HCT116 (cell line): ENCODE results near the gene CFAP57. TPM values are rescaled to one million over a fixed set of nuclear protein-coding genes. Genes with fewer than 3 reads are reported as not detected.

Experiments used
- ATAC-seq: fragments of 200-7000 bp; cut with Tn5 transposase; 2 replicates; pipeline ENCODE4 v1.9.1; 2020; ENCODE audit warnings: mild to moderate bottlenecking, moderate library complexity
- BruUV-seq: library from RNA; stranded (reverse); fragments of 400-500 nt; replicated peaks from 2 replicates; lab custom pipeline; 2021; lab: Mats Ljungman, UMichigan
- CTCF ChIA-PET: fragments of 300-600 bp; sonication (Branson Sonifier 250); formaldehyde crosslinking; loops from one replicate; lab custom pipeline; 2021; ENCODE audit warnings: antibody characterized with exemption; lab: Charles Lee
- POLR2A ChIA-PET: fragments of 300-600, 350-600 bp; sonication (Branson Sonifier 250); formaldehyde crosslinking; loops from one replicate; lab custom pipeline; 2021; ENCODE audit warnings: antibody characterized with exemption; lab: Charles Lee
- RAD21 ChIA-PET, 2 experiments: fragments of 300-600 bp; sonication (Branson Sonifier 250); formaldehyde crosslinking; loops; one replicate each; lab custom pipeline; 2023; ENCODE audit warnings: low total read pairs in 2 of 2; ENCODE audit not compliant: uncharacterized antibody in 2 of 2, unreplicated experiment in 2 of 2, low non-redundant PET in 1 of 2; lab: Charles Lee
- DNase-seq: peaks from one replicate; pipeline ENCODE4 v3.0.0-alpha.2; 2010; ENCODE audit warnings: low read depth, low spot score
- H2AFZ ChIP-seq: fragments of 200-600 bp; shearing (Covaris generic), sonication (generic); 2 replicates; pipeline ENCODE4 v1.6.1; 2017; ENCODE audit warnings: low read depth, mixed run types, mixed read lengths, antibody characterized with exemption, low read length; ENCODE audit not compliant: poor library complexity, severe bottlenecking
- H3K27ac ChIP-seq: 2 replicates; pipeline ENCODE4 v1.5.1; 2012; ENCODE audit warnings: low read depth, low read length
- H3K27me3 ChIP-seq: fragments of 200-600 bp; sonication (generic); 2 replicates; pipeline ENCODE4 v1.6.1; 2016; ENCODE audit warnings: mixed run types, low read length, mixed read lengths; ENCODE audit not compliant: insufficient read depth
- H3K36me3 ChIP-seq, 2 experiments: fragments of 200-500 bp in 1 of 2; fragments of 200-600 bp in 1 of 2; sonication (Bioruptor generic) in 1 of 2; sonication (generic) in 1 of 2; 2 replicates each; pipeline versions ENCODE4 v1.5.1 to v1.6.1; 2014 to 2016; ENCODE audit warnings: low read length in 2 of 2, inconsistent platforms in 1 of 2, mixed read lengths in 1 of 2, mixed run types in 1 of 2; ENCODE audit not compliant: insufficient read depth in 2 of 2, control insufficient read depth in 1 of 2
- H3K4me1 ChIP-seq, 2 experiments: fragments of 200-600 bp in 1 of 2; sonication (generic) in 1 of 2; 2 replicates each; pipeline versions ENCODE4 v1.5.1 to v1.6.1; 2012 to 2017; ENCODE audit warnings: low read length in 2 of 2, inconsistent platforms in 1 of 2, mild to moderate bottlenecking in 1 of 2, mixed read lengths in 1 of 2, mixed run types in 1 of 2, moderate library complexity in 1 of 2; ENCODE audit not compliant: insufficient read depth in 2 of 2, control insufficient read depth in 1 of 2
- H3K4me2 ChIP-seq: fragments of 200-600 bp; sonication (generic); 2 replicates; pipeline ENCODE4 v1.6.1; 2017; ENCODE audit warnings: mixed run types, low read length, mixed read lengths
- H3K4me3 ChIP-seq, 2 experiments: fragments of 200-600 bp in 1 of 2; sonication (generic) in 1 of 2; replicated peaks in 1 of 2; 2 replicates each; pipeline ENCODE4 v1.5.1; 2011 to 2016; ENCODE audit warnings: low read length in 2 of 2, control low read depth in 1 of 2, low read depth in 1 of 2, mild to moderate bottlenecking in 1 of 2, mixed read lengths in 1 of 2, mixed run types in 1 of 2
- H3K79me2 ChIP-seq: fragments of 200-600 bp; sonication (generic); 2 replicates; pipeline ENCODE4 v1.6.1; 2017; ENCODE audit warnings: mild to moderate bottlenecking, mixed run types, low read length, moderate library complexity, mixed read lengths; ENCODE audit not compliant: insufficient read depth
- H3K9ac ChIP-seq: fragments of 200-600 bp; sonication (generic); 2 replicates; pipeline ENCODE4 v1.6.1; 2016; ENCODE audit warnings: low read length, mixed read lengths
- H3K9me2 ChIP-seq: fragments of 200-600 bp; sonication (generic), shearing (Covaris generic); 2 replicates; pipeline ENCODE4 v1.6.1; 2017; ENCODE audit warnings: mixed run types, mild to moderate bottlenecking, moderate library complexity; ENCODE audit not compliant: insufficient read depth
- H3K9me3 ChIP-seq, 2 experiments: fragments of 200-500 bp in 1 of 2; fragments of 200-600 bp in 1 of 2; sonication (Bioruptor generic) in 1 of 2; sonication (generic) in 1 of 2; 2 replicates each; pipeline ENCODE4 v1.6.1; 2014 to 2017; ENCODE audit warnings: low read length in 2 of 2, mixed read lengths in 2 of 2, inconsistent platforms in 1 of 2, low read depth in 1 of 2, mild to moderate bottlenecking in 1 of 2, mixed run types in 1 of 2, moderate library complexity in 1 of 2; ENCODE audit not compliant: control insufficient read depth in 1 of 2, insufficient read depth in 1 of 2
- H4K20me1 ChIP-seq: fragments of 200-600 bp; sonication (generic), shearing (Covaris generic); 2 replicates; pipeline ENCODE4 v1.6.1; 2017; ENCODE audit warnings: mixed run types, mild to moderate bottlenecking, moderate library complexity; ENCODE audit not compliant: insufficient read depth
- CBX3 ChIP-seq: IDR thresholded peaks from 2 replicates; pipeline ENCODE4 v1.6.1; 2012; ENCODE audit warnings: low read depth
- CEBPB ChIP-seq: IDR thresholded peaks from 2 replicates; pipeline ENCODE4 v1.6.1; 2012; ENCODE audit warnings: low read depth
- EGR1 ChIP-seq: IDR thresholded peaks from 2 replicates; pipeline ENCODE4 v1.6.1; 2012; ENCODE audit warnings: low read depth
- ELF1 ChIP-seq: IDR thresholded peaks from 2 replicates; pipeline ENCODE4 v1.6.1; 2012; ENCODE audit warnings: low read depth, borderline replicate concordance
- EZH2 ChIP-seq: fragments of 200-600 bp; sonication (generic); IDR thresholded peaks from 2 replicates; pipeline ENCODE4 v1.6.1; 2017; ENCODE audit warnings: antibody characterized with exemption, mixed run types
- EZH2phosphoT487 ChIP-seq: fragments of 200-600 bp; IDR thresholded peaks from 2 replicates; pipeline ENCODE4 v1.6.1; 2018; ENCODE audit warnings: antibody characterized with exemption, borderline replicate concordance
- FOSL1 ChIP-seq: IDR thresholded peaks from 2 replicates; pipeline ENCODE4 v1.6.1; 2012; ENCODE audit warnings: low read depth
- POLR2A ChIP-seq: IDR thresholded peaks from 2 replicates; pipeline ENCODE4 v1.7.0; 2011; ENCODE audit warnings: borderline replicate concordance; ENCODE audit not compliant: insufficient read depth, insufficient read length; ENCODE audit errors: extremely low read depth
- POLR2AphosphoS5 ChIP-seq: IDR thresholded peaks from 2 replicates; pipeline ENCODE4 v1.6.1; 2011; ENCODE audit warnings: mild to moderate bottlenecking, low read depth, low read length, moderate library complexity
- RAD21 ChIP-seq: IDR thresholded peaks from 2 replicates; pipeline ENCODE4 v1.6.1; 2012; ENCODE audit warnings: low read depth, mild to moderate bottlenecking
- SIN3A ChIP-seq: IDR thresholded peaks from 2 replicates; pipeline ENCODE4 v1.6.1; 2012; ENCODE audit warnings: low read depth
- SP1 ChIP-seq: IDR thresholded peaks from 2 replicates; pipeline ENCODE4 v1.6.1; 2012; ENCODE audit warnings: low read depth
- SRF ChIP-seq: IDR thresholded peaks from 2 replicates; pipeline ENCODE4 v1.6.1; 2012; ENCODE audit warnings: low read depth
- TCF7L2 ChIP-seq: IDR thresholded peaks from 2 replicates; pipeline ENCODE4 v1.7.0; 2011; ENCODE audit warnings: borderline replicate concordance, inconsistent platforms; ENCODE audit not compliant: insufficient read depth, insufficient read length; ENCODE audit errors: extremely low read depth
- YY1 ChIP-seq: IDR thresholded peaks from 2 replicates; pipeline ENCODE4 v1.6.1; 2011; ENCODE audit warnings: low read length, low read depth, moderate library complexity, mild to moderate bottlenecking; ENCODE audit not compliant: insufficient replicate concordance; ENCODE audit errors: extremely low read depth
- ZFX ChIP-seq: fragments of 450-650 bp; IDR thresholded peaks from 2 replicates; pipeline ENCODE4 v1.6.1; 2017
- intact Hi-C: fragments of 100-400 bp; cut with micrococcal nuclease; formaldehyde crosslinking; loops from 2 replicates; pipeline ENCODE4 v1.10.0; 2022
- total RNA-seq: library from RNA; stranded (reverse); gene quantifications from one replicate; pipeline ENCODE4 v1.2.1, GENCODE V29; 2021; ENCODE audit not compliant: unreplicated experiment
- TF ChIP-seq, protein P1 (sequence below): IDR thresholded peaks from 2 replicates; pipeline ENCODE4 v1.6.1; 2011; ENCODE audit warnings: mild to moderate bottlenecking, low read length, moderate library complexity; ENCODE audit not compliant: insufficient replicate concordance; ENCODE audit errors: extremely low read depth
- TF ChIP-seq, protein P2 (sequence below): IDR thresholded peaks from 2 replicates; pipeline ENCODE4 v1.6.1; 2012; ENCODE audit warnings: low read depth
- TF ChIP-seq, protein P3 (sequence below): IDR thresholded peaks from 2 replicates; pipeline ENCODE4 v1.6.1; 2012

Gene CFAP57
- total RNA-seq, 1 experiment from 2014 or later: 0.49 TPM

DNA sequence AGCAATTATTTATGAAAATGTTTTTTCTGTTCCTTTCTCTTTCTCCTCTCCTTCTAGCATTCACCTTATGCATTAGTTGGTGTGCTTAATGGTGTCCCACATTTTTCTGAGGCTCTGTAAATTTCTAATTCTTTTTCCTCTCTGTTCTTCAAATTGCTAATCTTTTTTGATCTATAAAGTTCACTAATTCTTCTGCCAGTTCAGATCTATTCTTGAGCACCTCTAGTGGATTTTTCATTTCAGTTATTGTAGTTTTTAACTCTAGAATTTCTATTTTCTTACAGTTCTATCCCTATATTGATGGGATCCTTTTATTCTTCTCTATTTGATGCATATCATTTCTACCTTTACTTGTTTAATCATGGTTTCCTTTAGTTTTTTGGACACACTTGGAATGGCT is 22.4 kb downstream of the CFAP57 start:
- intact Hi-C loops: no loop called here
- CTCF ChIA-PET: no interaction called here
- no peak overlapping the region for H3K27ac ChIP-seq
- ATAC-seq: no peak
- no peak overlapping the region for H3K4me2 ChIP-seq
- BruUV-seq: no TSS peak
- no peaks in the 10 kb centered on the region for H3K4me1 ChIP-seq
- DNase-seq: no peak
- TF ChIP-seq YY1 (no peak), ELF1 (no peak), EZH2 (no peak), POLR2AphosphoS5 (no peak), FOSL1 (no peak), RAD21 (no peak), SP1 (no peak), CEBPB (no peak), SIN3A (no peak), POLR2A (no peak), EZH2phosphoT487 (no peak), ZFX (no peak), SRF (no peak), CBX3 (no peak), EGR1 (no peak), TCF7L2 (no peak)
- TF ChIP-seq, protein P1, sequence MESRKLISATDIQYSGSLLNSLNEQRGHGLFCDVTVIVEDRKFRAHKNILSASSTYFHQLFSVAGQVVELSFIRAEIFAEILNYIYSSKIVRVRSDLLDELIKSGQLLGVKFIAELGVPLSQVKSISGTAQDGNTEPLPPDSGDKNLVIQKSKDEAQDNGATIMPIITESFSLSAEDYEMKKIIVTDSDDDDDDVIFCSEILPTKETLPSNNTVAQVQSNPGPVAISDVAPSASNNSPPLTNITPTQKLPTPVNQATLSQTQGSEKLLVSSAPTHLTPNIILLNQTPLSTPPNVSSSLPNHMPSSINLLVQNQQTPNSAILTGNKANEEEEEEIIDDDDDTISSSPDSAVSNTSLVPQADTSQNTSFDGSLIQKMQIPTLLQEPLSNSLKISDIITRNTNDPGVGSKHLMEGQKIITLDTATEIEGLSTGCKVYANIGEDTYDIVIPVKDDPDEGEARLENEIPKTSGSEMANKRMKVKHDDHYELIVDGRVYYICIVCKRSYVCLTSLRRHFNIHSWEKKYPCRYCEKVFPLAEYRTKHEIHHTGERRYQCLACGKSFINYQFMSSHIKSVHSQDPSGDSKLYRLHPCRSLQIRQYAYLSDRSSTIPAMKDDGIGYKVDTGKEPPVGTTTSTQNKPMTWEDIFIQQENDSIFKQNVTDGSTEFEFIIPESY: no peak
- TF ChIP-seq, protein P2, sequence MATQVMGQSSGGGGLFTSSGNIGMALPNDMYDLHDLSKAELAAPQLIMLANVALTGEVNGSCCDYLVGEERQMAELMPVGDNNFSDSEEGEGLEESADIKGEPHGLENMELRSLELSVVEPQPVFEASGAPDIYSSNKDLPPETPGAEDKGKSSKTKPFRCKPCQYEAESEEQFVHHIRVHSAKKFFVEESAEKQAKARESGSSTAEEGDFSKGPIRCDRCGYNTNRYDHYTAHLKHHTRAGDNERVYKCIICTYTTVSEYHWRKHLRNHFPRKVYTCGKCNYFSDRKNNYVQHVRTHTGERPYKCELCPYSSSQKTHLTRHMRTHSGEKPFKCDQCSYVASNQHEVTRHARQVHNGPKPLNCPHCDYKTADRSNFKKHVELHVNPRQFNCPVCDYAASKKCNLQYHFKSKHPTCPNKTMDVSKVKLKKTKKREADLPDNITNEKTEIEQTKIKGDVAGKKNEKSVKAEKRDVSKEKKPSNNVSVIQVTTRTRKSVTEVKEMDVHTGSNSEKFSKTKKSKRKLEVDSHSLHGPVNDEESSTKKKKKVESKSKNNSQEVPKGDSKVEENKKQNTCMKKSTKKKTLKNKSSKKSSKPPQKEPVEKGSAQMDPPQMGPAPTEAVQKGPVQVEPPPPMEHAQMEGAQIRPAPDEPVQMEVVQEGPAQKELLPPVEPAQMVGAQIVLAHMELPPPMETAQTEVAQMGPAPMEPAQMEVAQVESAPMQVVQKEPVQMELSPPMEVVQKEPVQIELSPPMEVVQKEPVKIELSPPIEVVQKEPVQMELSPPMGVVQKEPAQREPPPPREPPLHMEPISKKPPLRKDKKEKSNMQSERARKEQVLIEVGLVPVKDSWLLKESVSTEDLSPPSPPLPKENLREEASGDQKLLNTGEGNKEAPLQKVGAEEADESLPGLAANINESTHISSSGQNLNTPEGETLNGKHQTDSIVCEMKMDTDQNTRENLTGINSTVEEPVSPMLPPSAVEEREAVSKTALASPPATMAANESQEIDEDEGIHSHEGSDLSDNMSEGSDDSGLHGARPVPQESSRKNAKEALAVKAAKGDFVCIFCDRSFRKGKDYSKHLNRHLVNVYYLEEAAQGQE: no peak
- TF ChIP-seq, protein P3, sequence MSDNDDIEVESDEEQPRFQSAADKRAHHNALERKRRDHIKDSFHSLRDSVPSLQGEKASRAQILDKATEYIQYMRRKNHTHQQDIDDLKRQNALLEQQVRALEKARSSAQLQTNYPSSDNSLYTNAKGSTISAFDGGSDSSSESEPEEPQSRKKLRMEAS: no peak
- TF ChIP-seq, all 23 proteins: peak for 0
- H3K9me3 ChIP-seq: peaks cover 3% of the 10 kb centered on the region in 2 experiments; a peak in 1 of 4 replicates
- no peak overlapping the region for H3K9ac ChIP-seq
- no peaks in the 10 kb centered on the region for H3K36me3 ChIP-seq
- H3K4me3 ChIP-seq: no peak overlapping the region
- no peak overlapping the region for H2AFZ ChIP-seq
- RAD21 ChIA-PET: no interaction called here
- H3K27me3 ChIP-seq: no peaks in the 10 kb centered on the region
- no peaks in the 10 kb centered on the region for H4K20me1 ChIP-seq
- no peaks in the 10 kb centered on the region for H3K9me2 ChIP-seq
- POLR2A ChIA-PET: no interaction called here
- H3K79me2 ChIP-seq: no peaks in the 10 kb centered on the region
